Measurements from ENCODE around the gene ST6GAL2.

DNA sequence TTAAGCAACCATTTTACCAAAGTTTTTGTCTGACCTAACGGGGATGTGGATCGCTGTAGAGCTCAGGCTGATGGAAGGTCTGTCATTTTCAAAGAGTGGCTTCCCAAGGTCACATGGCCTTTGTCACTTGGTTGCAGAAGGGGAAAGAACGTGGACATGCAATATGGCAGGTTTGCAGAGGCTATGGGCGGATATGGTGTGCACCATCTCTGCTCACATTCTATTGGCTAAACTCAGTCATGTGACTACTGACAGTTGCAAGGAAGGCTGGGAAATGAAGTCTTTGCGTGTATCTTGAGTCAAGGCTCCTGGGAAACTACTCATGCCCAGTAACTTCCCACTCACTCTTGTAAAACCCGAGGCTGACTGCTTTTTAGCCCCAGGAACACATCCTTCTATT is 96.8 kb downstream of the ST6GAL2 start:
- TF ChIP-seq, protein P1, sequence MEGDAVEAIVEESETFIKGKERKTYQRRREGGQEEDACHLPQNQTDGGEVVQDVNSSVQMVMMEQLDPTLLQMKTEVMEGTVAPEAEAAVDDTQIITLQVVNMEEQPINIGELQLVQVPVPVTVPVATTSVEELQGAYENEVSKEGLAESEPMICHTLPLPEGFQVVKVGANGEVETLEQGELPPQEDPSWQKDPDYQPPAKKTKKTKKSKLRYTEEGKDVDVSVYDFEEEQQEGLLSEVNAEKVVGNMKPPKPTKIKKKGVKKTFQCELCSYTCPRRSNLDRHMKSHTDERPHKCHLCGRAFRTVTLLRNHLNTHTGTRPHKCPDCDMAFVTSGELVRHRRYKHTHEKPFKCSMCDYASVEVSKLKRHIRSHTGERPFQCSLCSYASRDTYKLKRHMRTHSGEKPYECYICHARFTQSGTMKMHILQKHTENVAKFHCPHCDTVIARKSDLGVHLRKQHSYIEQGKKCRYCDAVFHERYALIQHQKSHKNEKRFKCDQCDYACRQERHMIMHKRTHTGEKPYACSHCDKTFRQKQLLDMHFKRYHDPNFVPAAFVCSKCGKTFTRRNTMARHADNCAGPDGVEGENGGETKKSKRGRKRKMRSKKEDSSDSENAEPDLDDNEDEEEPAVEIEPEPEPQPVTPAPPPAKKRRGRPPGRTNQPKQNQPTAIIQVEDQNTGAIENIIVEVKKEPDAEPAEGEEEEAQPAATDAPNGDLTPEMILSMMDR (IDR thresholded peaks at IDR 0.05; ENCODE audit: poor library complexity, severe bottlenecking): no peak
- no peak for TF ChIP-seq POLR2AphosphoS5 (IDR thresholded peaks at IDR 0.05)
- TF ChIP-seq, protein P2, sequence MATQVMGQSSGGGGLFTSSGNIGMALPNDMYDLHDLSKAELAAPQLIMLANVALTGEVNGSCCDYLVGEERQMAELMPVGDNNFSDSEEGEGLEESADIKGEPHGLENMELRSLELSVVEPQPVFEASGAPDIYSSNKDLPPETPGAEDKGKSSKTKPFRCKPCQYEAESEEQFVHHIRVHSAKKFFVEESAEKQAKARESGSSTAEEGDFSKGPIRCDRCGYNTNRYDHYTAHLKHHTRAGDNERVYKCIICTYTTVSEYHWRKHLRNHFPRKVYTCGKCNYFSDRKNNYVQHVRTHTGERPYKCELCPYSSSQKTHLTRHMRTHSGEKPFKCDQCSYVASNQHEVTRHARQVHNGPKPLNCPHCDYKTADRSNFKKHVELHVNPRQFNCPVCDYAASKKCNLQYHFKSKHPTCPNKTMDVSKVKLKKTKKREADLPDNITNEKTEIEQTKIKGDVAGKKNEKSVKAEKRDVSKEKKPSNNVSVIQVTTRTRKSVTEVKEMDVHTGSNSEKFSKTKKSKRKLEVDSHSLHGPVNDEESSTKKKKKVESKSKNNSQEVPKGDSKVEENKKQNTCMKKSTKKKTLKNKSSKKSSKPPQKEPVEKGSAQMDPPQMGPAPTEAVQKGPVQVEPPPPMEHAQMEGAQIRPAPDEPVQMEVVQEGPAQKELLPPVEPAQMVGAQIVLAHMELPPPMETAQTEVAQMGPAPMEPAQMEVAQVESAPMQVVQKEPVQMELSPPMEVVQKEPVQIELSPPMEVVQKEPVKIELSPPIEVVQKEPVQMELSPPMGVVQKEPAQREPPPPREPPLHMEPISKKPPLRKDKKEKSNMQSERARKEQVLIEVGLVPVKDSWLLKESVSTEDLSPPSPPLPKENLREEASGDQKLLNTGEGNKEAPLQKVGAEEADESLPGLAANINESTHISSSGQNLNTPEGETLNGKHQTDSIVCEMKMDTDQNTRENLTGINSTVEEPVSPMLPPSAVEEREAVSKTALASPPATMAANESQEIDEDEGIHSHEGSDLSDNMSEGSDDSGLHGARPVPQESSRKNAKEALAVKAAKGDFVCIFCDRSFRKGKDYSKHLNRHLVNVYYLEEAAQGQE (IDR thresholded peaks at IDR 0.05; ENCODE audit: borderline replicate concordance): no peak
- no peak for TF ChIP-seq SMC3 (conservative IDR thresholded peaks at IDR 0.05; ENCODE audit: poor library complexity)
- no peak for TF ChIP-seq EP300 (conservative IDR thresholded peaks at IDR 0.05; ENCODE audit: poor library complexity, severe bottlenecking)
- no peak for TF ChIP-seq EZH2 (IDR thresholded peaks at IDR 0.05; ENCODE audit: borderline replicate concordance, insufficient read depth, low read length, poor library complexity, severe bottlenecking)

Measured in neural cell (in vitro differentiated cells).